ENCODE measurements around the gene SMARCA1.

SMARCA1 gene

GRCh38 chrX:129449148-129449547 lies 74.1 kb downstream of the SMARCA1 start:
- H3K27ac ChIP-seq (ENCODE audit: low read length) = no peak overlapping the region
- H3K9me3 ChIP-seq (ENCODE audit: control insufficient read depth in 1 of 2, low read length in 2 of 2) = no peaks in the 10 kb centered on the region
- H3K27me3 ChIP-seq (ENCODE audit: low read depth, low read length) = no peaks in the 10 kb centered on the region
- no peaks in the 10 kb centered on the region for H3K36me3 ChIP-seq (ENCODE audit: control insufficient read depth in 1 of 2, insufficient read depth in 2 of 2, low read length in 2 of 2)
- no peak overlapping the region for H3K4me3 ChIP-seq (ENCODE audit: low read depth in 1 of 2, low read length in 2 of 2)
- H3K4me1 ChIP-seq (ENCODE audit: control insufficient read depth in 1 of 2, insufficient read depth in 2 of 2, low read length in 2 of 2) = no peaks in the 10 kb centered on the region

- no peak overlapping the region for H3K27ac ChIP-seq (ENCODE audit: low read length)
- no peak overlapping the region for H3K4me3 ChIP-seq (ENCODE audit: low read depth in 1 of 2, low read length in 2 of 2)
- no peaks in the 10 kb centered on the region for H3K27me3 ChIP-seq (ENCODE audit: low read depth, low read length)
- no peaks in the 10 kb centered on the region for H3K4me1 ChIP-seq (ENCODE audit: control insufficient read depth in 1 of 2, insufficient read depth in 2 of 2, low read length in 2 of 2)
- no peaks in the 10 kb centered on the region for H3K9me3 ChIP-seq (ENCODE audit: control insufficient read depth in 1 of 2, low read length in 2 of 2)
- no peaks in the 10 kb centered on the region for H3K36me3 ChIP-seq (ENCODE audit: control insufficient read depth in 1 of 2, insufficient read depth in 2 of 2, low read length in 2 of 2)
Observed at GRCh38 chrX:129445436-129445835, 77.9 kb downstream of the SMARCA1 start.

GRCh38 chrX:129433945-129434344 lies 89.3 kb downstream of the SMARCA1 start:
- H3K4me1 ChIP-seq (ENCODE audit: control insufficient read depth in 1 of 2, insufficient read depth in 2 of 2, low read length in 2 of 2) = no peaks in the 10 kb centered on the region
- H3K9me3 ChIP-seq (ENCODE audit: control insufficient read depth in 1 of 2, low read length in 2 of 2) = no peaks in the 10 kb centered on the region
- no peak overlapping the region for H3K4me3 ChIP-seq (ENCODE audit: low read depth in 1 of 2, low read length in 2 of 2)
- H3K27ac ChIP-seq (ENCODE audit: low read length) = no peak overlapping the region
- H3K27me3 ChIP-seq (ENCODE audit: low read depth, low read length) = no peaks in the 10 kb centered on the region
- no peaks in the 10 kb centered on the region for H3K36me3 ChIP-seq (ENCODE audit: control insufficient read depth in 1 of 2, insufficient read depth in 2 of 2, low read length in 2 of 2)

GRCh38 chrX:129433461-129433860 lies 89.8 kb downstream of the SMARCA1 start:
- H3K36me3 ChIP-seq (ENCODE audit: control insufficient read depth in 1 of 2, insufficient read depth in 2 of 2, low read length in 2 of 2) = no peaks in the 10 kb centered on the region
- no peaks in the 10 kb centered on the region for H3K4me1 ChIP-seq (ENCODE audit: control insufficient read depth in 1 of 2, insufficient read depth in 2 of 2, low read length in 2 of 2)
- H3K27me3 ChIP-seq (ENCODE audit: low read depth, low read length) = no peaks in the 10 kb centered on the region
- no peaks in the 10 kb centered on the region for H3K9me3 ChIP-seq (ENCODE audit: control insufficient read depth in 1 of 2, low read length in 2 of 2)
- H3K4me3 ChIP-seq (ENCODE audit: low read depth in 1 of 2, low read length in 2 of 2) = no peak overlapping the region
- H3K27ac ChIP-seq (ENCODE audit: low read length) = no peak overlapping the region

GRCh38 chrX:129427267-129427666 lies 96.0 kb downstream of the SMARCA1 start:
- H3K4me1 ChIP-seq (ENCODE audit: control insufficient read depth in 1 of 2, insufficient read depth in 2 of 2, low read length in 2 of 2) = no peaks in the 10 kb centered on the region
- no peaks in the 10 kb centered on the region for H3K9me3 ChIP-seq (ENCODE audit: control insufficient read depth in 1 of 2, low read length in 2 of 2)
- no peaks in the 10 kb centered on the region for H3K27me3 ChIP-seq (ENCODE audit: low read depth, low read length)
- H3K27ac ChIP-seq (ENCODE audit: low read length) = no peak overlapping the region
- peaks cover 0 to 16% of the 10 kb centered on the region in 2 donors for H3K36me3 ChIP-seq (ENCODE audit: control insufficient read depth in 1 of 2, insufficient read depth in 2 of 2, low read length in 2 of 2)
- H3K4me3 ChIP-seq (ENCODE audit: low read depth in 1 of 2, low read length in 2 of 2) = no peak overlapping the region

GRCh38 chrX:129423191-129423590 lies 100.1 kb downstream of the SMARCA1 start:
- Histone ChIP-seq H3K27me3 (ENCODE audit: low read depth, low read length) (no peaks in the 10 kb centered on the region), H3K4me3 (ENCODE audit: low read depth in 1 of 2, low read length in 2 of 2) (no peak overlapping the region), H3K36me3 (ENCODE audit: control insufficient read depth in 1 of 2, insufficient read depth in 2 of 2, low read length in 2 of 2) (peaks cover 0 to 16% of the 10 kb centered on the region in 2 donors), H3K9me3 (ENCODE audit: control insufficient read depth in 1 of 2, low read length in 2 of 2) (no peaks in the 10 kb centered on the region), H3K27ac (ENCODE audit: low read length) (no peak overlapping the region), H3K4me1 (ENCODE audit: control insufficient read depth in 1 of 2, insufficient read depth in 2 of 2, low read length in 2 of 2) (no peaks in the 10 kb centered on the region)

GRCh38 chrX:129404670-129405008 lies 118.7 kb downstream of the SMARCA1 start:
- Histone ChIP-seq H3K36me3 (ENCODE audit: control insufficient read depth in 1 of 2, insufficient read depth in 2 of 2, low read length in 2 of 2) (no peaks in the 10 kb centered on the region), H3K27me3 (ENCODE audit: low read depth, low read length) (no peaks in the 10 kb centered on the region), H3K4me3 (ENCODE audit: low read depth in 1 of 2, low read length in 2 of 2) (no peak overlapping the region), H3K9me3 (ENCODE audit: control insufficient read depth in 1 of 2, low read length in 2 of 2) (no peaks in the 10 kb centered on the region), H3K27ac (ENCODE audit: low read length) (no peak overlapping the region), H3K4me1 (ENCODE audit: control insufficient read depth in 1 of 2, insufficient read depth in 2 of 2, low read length in 2 of 2) (no peaks in the 10 kb centered on the region)

- H3K27ac ChIP-seq (ENCODE audit: low read length) = no peak overlapping the region
- no peaks in the 10 kb centered on the region for H3K4me1 ChIP-seq (ENCODE audit: control insufficient read depth in 1 of 2, insufficient read depth in 2 of 2, low read length in 2 of 2)
- H3K4me3 ChIP-seq (ENCODE audit: low read depth in 1 of 2, low read length in 2 of 2) = no peak overlapping the region
- H3K27me3 ChIP-seq (ENCODE audit: low read depth, low read length) = no peaks in the 10 kb centered on the region
- no peaks in the 10 kb centered on the region for H3K36me3 ChIP-seq (ENCODE audit: control insufficient read depth in 1 of 2, insufficient read depth in 2 of 2, low read length in 2 of 2)
- no peaks in the 10 kb centered on the region for H3K9me3 ChIP-seq (ENCODE audit: control insufficient read depth in 1 of 2, low read length in 2 of 2)
Observed at GRCh38 chrX:129403974-129404669, 119.2 kb downstream of the SMARCA1 start.

All from muscle layer of duodenum (tissue), 2 donors.